HCT116 (cell line): Measurements from ENCODE around the gene SLC35G2. TPM values are rescaled to one million over a fixed set of nuclear protein-coding genes. Genes with fewer than 3 reads are reported as not detected.

Experiments
- ATAC-seq: fragments of 200-7000 bp; cut with Tn5 transposase; 2 replicates; pipeline ENCODE4 v1.9.1; 2020; ENCODE audit warnings: mild to moderate bottlenecking, moderate library complexity
- BruUV-seq: library from RNA; stranded (reverse); fragments of 400-500 nt; replicated peaks from 2 replicates; lab custom pipeline; 2021; lab: Mats Ljungman, UMichigan
- CTCF ChIA-PET: fragments of 300-600 bp; sonication (Branson Sonifier 250); formaldehyde crosslinking; loops from one replicate; lab custom pipeline; 2021; ENCODE audit warnings: antibody characterized with exemption; lab: Charles Lee
- POLR2A ChIA-PET: fragments of 300-600, 350-600 bp; sonication (Branson Sonifier 250); formaldehyde crosslinking; loops from one replicate; lab custom pipeline; 2021; ENCODE audit warnings: antibody characterized with exemption; lab: Charles Lee
- RAD21 ChIA-PET, 2 experiments: fragments of 300-600 bp; sonication (Branson Sonifier 250); formaldehyde crosslinking; loops; one replicate each; lab custom pipeline; 2023; ENCODE audit warnings: low total read pairs in 2 of 2; ENCODE audit not compliant: uncharacterized antibody in 2 of 2, unreplicated experiment in 2 of 2, low non-redundant PET in 1 of 2; lab: Charles Lee
- DNase-seq: peaks from one replicate; pipeline ENCODE4 v3.0.0-alpha.2; 2010; ENCODE audit warnings: low read depth, low spot score
- H2AFZ ChIP-seq: fragments of 200-600 bp; shearing (Covaris generic), sonication (generic); 2 replicates; pipeline ENCODE4 v1.6.1; 2017; ENCODE audit warnings: low read depth, mixed run types, mixed read lengths, antibody characterized with exemption, low read length; ENCODE audit not compliant: poor library complexity, severe bottlenecking
- H3K27ac ChIP-seq: 2 replicates; pipeline ENCODE4 v1.5.1; 2012; ENCODE audit warnings: low read depth, low read length
- H3K27me3 ChIP-seq: fragments of 200-600 bp; sonication (generic); 2 replicates; pipeline ENCODE4 v1.6.1; 2016; ENCODE audit warnings: mixed run types, low read length, mixed read lengths; ENCODE audit not compliant: insufficient read depth
- H3K36me3 ChIP-seq, 2 experiments: fragments of 200-500 bp in 1 of 2; fragments of 200-600 bp in 1 of 2; sonication (Bioruptor generic) in 1 of 2; sonication (generic) in 1 of 2; 2 replicates each; pipeline versions ENCODE4 v1.5.1 to v1.6.1; 2014 to 2016; ENCODE audit warnings: low read length in 2 of 2, inconsistent platforms in 1 of 2, mixed read lengths in 1 of 2, mixed run types in 1 of 2; ENCODE audit not compliant: insufficient read depth in 2 of 2, control insufficient read depth in 1 of 2
- H3K4me1 ChIP-seq, 2 experiments: fragments of 200-600 bp in 1 of 2; sonication (generic) in 1 of 2; 2 replicates each; pipeline versions ENCODE4 v1.5.1 to v1.6.1; 2012 to 2017; ENCODE audit warnings: low read length in 2 of 2, inconsistent platforms in 1 of 2, mild to moderate bottlenecking in 1 of 2, mixed read lengths in 1 of 2, mixed run types in 1 of 2, moderate library complexity in 1 of 2; ENCODE audit not compliant: insufficient read depth in 2 of 2, control insufficient read depth in 1 of 2
- H3K4me2 ChIP-seq: fragments of 200-600 bp; sonication (generic); 2 replicates; pipeline ENCODE4 v1.6.1; 2017; ENCODE audit warnings: mixed run types, low read length, mixed read lengths
- H3K4me3 ChIP-seq, 2 experiments: fragments of 200-600 bp in 1 of 2; sonication (generic) in 1 of 2; replicated peaks in 1 of 2; 2 replicates each; pipeline ENCODE4 v1.5.1; 2011 to 2016; ENCODE audit warnings: low read length in 2 of 2, control low read depth in 1 of 2, low read depth in 1 of 2, mild to moderate bottlenecking in 1 of 2, mixed read lengths in 1 of 2, mixed run types in 1 of 2
- H3K79me2 ChIP-seq: fragments of 200-600 bp; sonication (generic); 2 replicates; pipeline ENCODE4 v1.6.1; 2017; ENCODE audit warnings: mild to moderate bottlenecking, mixed run types, low read length, moderate library complexity, mixed read lengths; ENCODE audit not compliant: insufficient read depth
- H3K9ac ChIP-seq: fragments of 200-600 bp; sonication (generic); 2 replicates; pipeline ENCODE4 v1.6.1; 2016; ENCODE audit warnings: low read length, mixed read lengths
- H3K9me2 ChIP-seq: fragments of 200-600 bp; sonication (generic), shearing (Covaris generic); 2 replicates; pipeline ENCODE4 v1.6.1; 2017; ENCODE audit warnings: mixed run types, mild to moderate bottlenecking, moderate library complexity; ENCODE audit not compliant: insufficient read depth
- H3K9me3 ChIP-seq, 2 experiments: fragments of 200-500 bp in 1 of 2; fragments of 200-600 bp in 1 of 2; sonication (Bioruptor generic) in 1 of 2; sonication (generic) in 1 of 2; 2 replicates each; pipeline ENCODE4 v1.6.1; 2014 to 2017; ENCODE audit warnings: low read length in 2 of 2, mixed read lengths in 2 of 2, inconsistent platforms in 1 of 2, low read depth in 1 of 2, mild to moderate bottlenecking in 1 of 2, mixed run types in 1 of 2, moderate library complexity in 1 of 2; ENCODE audit not compliant: control insufficient read depth in 1 of 2, insufficient read depth in 1 of 2
- H4K20me1 ChIP-seq: fragments of 200-600 bp; sonication (generic), shearing (Covaris generic); 2 replicates; pipeline ENCODE4 v1.6.1; 2017; ENCODE audit warnings: mixed run types, mild to moderate bottlenecking, moderate library complexity; ENCODE audit not compliant: insufficient read depth
- JUND ChIP-seq: IDR thresholded peaks from 2 replicates; pipeline ENCODE4 v1.6.1; 2012
- RAD21 ChIP-seq: IDR thresholded peaks from 2 replicates; pipeline ENCODE4 v1.6.1; 2012; ENCODE audit warnings: low read depth, mild to moderate bottlenecking
- intact Hi-C: fragments of 100-400 bp; cut with micrococcal nuclease; formaldehyde crosslinking; loops from 2 replicates; pipeline ENCODE4 v1.10.0; 2022
- total RNA-seq: library from RNA; stranded (reverse); gene quantifications from one replicate; pipeline ENCODE4 v1.2.1, GENCODE V29; 2021; ENCODE audit not compliant: unreplicated experiment
- TF ChIP-seq, protein P1 (sequence below): IDR thresholded peaks from 2 replicates; pipeline ENCODE4 v1.6.1; 2012
- TF ChIP-seq, protein P2 (sequence below), 3 experiments: fragments of 200-600 bp in 1 of 3; sonication (generic) in 1 of 3; IDR thresholded peaks in 2 of 3; conservative IDR thresholded peaks in 1 of 3; 2 replicates each; pipeline ENCODE4 v1.5.1; 2012 to 2017; ENCODE audit warnings: low read depth in 2 of 3, low read length in 2 of 3, antibody characterized with exemption in 1 of 3, borderline replicate concordance in 1 of 3, control low read depth in 1 of 3, mild to moderate bottlenecking in 1 of 3, mixed read lengths in 1 of 3, mixed run types in 1 of 3, moderate library complexity in 1 of 3; ENCODE audit not compliant: insufficient read depth in 1 of 3
- TF ChIP-seq, protein P3 (sequence below): IDR thresholded peaks from 2 replicates; pipeline ENCODE4 v1.6.1; 2012; ENCODE audit warnings: low read depth

SLC35G2 gene
- total RNA-seq, 1 experiment from 2014 or later = 3.3 TPM

DNA sequence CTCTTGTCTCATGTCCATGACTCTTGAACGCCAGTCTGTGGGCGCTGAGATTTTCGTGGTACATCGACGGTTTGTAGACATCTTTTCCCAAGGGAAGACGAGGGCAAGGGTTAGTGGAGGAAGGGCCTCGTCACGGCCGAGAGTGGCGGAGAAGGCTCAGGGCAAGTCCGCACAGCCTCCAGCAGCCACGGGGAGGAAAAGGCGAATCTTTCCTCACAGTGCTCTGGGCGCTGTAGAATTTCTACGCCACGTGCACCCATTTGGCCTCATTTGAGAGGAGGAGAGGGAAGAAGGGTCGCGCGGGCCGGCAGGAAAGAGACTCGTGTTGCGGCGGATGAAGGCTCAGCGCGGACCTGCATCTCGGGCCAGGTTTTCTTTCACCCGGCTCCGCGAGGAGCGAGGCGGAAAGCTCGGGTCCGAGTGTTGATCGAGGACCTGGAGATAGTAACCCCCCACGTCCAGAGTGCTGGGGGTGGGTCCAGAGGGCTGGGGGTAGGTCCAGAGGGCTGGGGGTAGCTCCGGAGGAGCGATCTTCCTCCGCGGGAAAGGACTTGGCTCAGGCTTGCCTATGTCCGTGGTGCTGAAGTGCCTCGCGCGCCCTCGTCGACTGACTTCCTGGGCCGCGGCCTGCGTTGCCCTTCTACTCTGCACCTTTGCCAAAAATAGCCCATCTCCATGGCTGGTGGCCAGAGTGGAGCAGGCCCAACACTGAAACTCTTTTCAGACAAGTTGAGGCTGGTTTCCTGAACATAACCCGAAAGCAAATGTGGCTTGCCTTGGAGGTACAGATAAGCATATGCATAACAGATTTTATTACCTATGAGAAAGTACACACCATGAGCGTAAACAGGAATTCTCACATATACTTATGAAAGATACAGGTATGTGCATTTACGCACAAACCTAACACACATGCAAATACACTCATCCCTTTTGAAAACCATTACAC lies 1.1 kb downstream of the SLC35G2 start:
- POLR2A ChIA-PET = no interaction called here
- ATAC-seq = no peak
- TF ChIP-seq RAD21 (no peak), JUND (no peak)
- TF ChIP-seq, protein P1, sequence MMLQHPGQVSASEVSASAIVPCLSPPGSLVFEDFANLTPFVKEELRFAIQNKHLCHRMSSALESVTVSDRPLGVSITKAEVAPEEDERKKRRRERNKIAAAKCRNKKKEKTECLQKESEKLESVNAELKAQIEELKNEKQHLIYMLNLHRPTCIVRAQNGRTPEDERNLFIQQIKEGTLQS = no peak
- TF ChIP-seq, protein P2, sequence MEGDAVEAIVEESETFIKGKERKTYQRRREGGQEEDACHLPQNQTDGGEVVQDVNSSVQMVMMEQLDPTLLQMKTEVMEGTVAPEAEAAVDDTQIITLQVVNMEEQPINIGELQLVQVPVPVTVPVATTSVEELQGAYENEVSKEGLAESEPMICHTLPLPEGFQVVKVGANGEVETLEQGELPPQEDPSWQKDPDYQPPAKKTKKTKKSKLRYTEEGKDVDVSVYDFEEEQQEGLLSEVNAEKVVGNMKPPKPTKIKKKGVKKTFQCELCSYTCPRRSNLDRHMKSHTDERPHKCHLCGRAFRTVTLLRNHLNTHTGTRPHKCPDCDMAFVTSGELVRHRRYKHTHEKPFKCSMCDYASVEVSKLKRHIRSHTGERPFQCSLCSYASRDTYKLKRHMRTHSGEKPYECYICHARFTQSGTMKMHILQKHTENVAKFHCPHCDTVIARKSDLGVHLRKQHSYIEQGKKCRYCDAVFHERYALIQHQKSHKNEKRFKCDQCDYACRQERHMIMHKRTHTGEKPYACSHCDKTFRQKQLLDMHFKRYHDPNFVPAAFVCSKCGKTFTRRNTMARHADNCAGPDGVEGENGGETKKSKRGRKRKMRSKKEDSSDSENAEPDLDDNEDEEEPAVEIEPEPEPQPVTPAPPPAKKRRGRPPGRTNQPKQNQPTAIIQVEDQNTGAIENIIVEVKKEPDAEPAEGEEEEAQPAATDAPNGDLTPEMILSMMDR (IDR thresholded peaks at IDR 0.05 in 2 of 3, conservative IDR thresholded peaks at IDR 0.05 in 1 of 3; ENCODE audit: borderline replicate concordance in 1 of 3, insufficient read depth in 1 of 3, low read depth in 2 of 3, low read length in 2 of 3) = no peak
- TF ChIP-seq, protein P3, sequence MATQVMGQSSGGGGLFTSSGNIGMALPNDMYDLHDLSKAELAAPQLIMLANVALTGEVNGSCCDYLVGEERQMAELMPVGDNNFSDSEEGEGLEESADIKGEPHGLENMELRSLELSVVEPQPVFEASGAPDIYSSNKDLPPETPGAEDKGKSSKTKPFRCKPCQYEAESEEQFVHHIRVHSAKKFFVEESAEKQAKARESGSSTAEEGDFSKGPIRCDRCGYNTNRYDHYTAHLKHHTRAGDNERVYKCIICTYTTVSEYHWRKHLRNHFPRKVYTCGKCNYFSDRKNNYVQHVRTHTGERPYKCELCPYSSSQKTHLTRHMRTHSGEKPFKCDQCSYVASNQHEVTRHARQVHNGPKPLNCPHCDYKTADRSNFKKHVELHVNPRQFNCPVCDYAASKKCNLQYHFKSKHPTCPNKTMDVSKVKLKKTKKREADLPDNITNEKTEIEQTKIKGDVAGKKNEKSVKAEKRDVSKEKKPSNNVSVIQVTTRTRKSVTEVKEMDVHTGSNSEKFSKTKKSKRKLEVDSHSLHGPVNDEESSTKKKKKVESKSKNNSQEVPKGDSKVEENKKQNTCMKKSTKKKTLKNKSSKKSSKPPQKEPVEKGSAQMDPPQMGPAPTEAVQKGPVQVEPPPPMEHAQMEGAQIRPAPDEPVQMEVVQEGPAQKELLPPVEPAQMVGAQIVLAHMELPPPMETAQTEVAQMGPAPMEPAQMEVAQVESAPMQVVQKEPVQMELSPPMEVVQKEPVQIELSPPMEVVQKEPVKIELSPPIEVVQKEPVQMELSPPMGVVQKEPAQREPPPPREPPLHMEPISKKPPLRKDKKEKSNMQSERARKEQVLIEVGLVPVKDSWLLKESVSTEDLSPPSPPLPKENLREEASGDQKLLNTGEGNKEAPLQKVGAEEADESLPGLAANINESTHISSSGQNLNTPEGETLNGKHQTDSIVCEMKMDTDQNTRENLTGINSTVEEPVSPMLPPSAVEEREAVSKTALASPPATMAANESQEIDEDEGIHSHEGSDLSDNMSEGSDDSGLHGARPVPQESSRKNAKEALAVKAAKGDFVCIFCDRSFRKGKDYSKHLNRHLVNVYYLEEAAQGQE = peak; percentile 53
- Histone ChIP-seq H3K27me3 (no peaks in the 10 kb centered on the region), H3K9me2 (no peaks in the 10 kb centered on the region), H3K4me3 (peak overlapping the region; percentile 56 to 65), H3K4me2 (peak overlapping the region; percentile 86), H3K9me3 (peaks cover 0 to 2% of the 10 kb centered on the region in 2 experiments; a peak in 1 of 4 replicates), H3K9ac (peak overlapping the region; percentile 64), H3K79me2 (no peaks in the 10 kb centered on the region; the same call in 1 of the 2 replicates), H3K4me1 (peaks cover 0 to 20% of the 10 kb centered on the region in 2 experiments; a peak in 2 of 4 replicates), H3K36me3 (no peaks in the 10 kb centered on the region), H4K20me1 (no peaks in the 10 kb centered on the region), H2AFZ (no peak overlapping the region), H3K27ac (peak overlapping the region; percentile 61)
- DNase-seq = no peak
- BruUV-seq = no TSS peak
- RAD21 ChIA-PET = no interaction called here
- CTCF ChIA-PET = no interaction called here
- intact Hi-C loops = no loop called here
